D721Med (cell line): ENCODE results near the gene LDLRAD4.

Experiments
- DNase-seq: peaks from one replicate; pipeline ENCODE4 v3.0.0; 2011; ENCODE audit warnings: low spot score; ENCODE audit not compliant: insufficient read length
- FAIRE-seq: peaks from 2 replicates; lab custom pipeline; 2011; peaks lifted over from hg19 to GRCh38; lab: Jason Lieb, UNC
- TF ChIP-seq, protein P1 (sequence below): IDR thresholded peaks from 2 replicates; pipeline ENCODE4 v1.5.1; 2012; ENCODE audit warnings: mild to moderate bottlenecking, control low read depth; ENCODE audit not compliant: insufficient read depth; ENCODE audit errors: missing control alignments

Gene LDLRAD4

DNA sequence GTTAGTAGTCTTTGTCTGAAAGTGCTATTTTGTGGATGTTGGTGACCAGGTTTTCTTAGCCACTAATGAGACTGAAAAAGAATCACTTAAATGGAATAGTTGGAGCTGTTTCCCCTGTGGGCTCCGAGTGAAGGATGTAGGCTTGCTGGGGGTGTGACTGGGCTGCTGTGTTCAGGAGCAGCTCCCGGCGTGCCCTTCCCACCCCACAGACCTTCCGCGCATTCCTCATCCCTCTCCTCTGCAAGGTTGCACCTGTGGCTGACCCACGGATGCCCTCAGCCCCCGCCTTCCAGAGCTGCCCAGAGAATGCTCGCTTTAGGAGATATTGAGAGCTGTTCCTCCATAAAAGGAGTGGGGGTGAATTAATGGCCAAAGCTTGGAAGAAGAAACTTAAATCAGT is 174.3 kb downstream of the LDLRAD4 start:
- TF ChIP-seq, protein P1, sequence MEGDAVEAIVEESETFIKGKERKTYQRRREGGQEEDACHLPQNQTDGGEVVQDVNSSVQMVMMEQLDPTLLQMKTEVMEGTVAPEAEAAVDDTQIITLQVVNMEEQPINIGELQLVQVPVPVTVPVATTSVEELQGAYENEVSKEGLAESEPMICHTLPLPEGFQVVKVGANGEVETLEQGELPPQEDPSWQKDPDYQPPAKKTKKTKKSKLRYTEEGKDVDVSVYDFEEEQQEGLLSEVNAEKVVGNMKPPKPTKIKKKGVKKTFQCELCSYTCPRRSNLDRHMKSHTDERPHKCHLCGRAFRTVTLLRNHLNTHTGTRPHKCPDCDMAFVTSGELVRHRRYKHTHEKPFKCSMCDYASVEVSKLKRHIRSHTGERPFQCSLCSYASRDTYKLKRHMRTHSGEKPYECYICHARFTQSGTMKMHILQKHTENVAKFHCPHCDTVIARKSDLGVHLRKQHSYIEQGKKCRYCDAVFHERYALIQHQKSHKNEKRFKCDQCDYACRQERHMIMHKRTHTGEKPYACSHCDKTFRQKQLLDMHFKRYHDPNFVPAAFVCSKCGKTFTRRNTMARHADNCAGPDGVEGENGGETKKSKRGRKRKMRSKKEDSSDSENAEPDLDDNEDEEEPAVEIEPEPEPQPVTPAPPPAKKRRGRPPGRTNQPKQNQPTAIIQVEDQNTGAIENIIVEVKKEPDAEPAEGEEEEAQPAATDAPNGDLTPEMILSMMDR = no peak
- DNase-seq (no peak), FAIRE-seq (no peak)

DNA sequence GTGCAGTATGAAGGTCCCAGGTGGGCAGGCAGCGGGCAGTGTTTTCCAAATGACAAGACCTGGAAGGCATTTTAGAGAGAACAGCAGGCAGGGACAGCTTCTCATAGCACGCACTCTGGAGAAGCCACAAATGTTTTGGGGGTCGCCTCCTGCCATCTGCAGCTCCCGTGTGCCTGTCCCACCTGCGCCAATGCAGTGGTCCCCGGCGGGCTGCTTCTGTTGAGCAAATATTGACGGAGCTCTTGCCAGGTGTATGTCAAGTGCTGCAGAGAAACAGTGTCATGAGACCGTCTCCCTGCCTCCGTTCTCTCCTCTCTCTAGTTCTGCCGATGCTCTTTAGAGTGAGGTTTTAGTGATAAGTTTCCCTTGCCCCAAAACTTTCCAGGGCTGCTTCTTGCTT is 174.8 kb downstream of the LDLRAD4 start:
- TF ChIP-seq, protein P1 = no peak
- no peak for DNase-seq
- FAIRE-seq = no peak

DNA sequence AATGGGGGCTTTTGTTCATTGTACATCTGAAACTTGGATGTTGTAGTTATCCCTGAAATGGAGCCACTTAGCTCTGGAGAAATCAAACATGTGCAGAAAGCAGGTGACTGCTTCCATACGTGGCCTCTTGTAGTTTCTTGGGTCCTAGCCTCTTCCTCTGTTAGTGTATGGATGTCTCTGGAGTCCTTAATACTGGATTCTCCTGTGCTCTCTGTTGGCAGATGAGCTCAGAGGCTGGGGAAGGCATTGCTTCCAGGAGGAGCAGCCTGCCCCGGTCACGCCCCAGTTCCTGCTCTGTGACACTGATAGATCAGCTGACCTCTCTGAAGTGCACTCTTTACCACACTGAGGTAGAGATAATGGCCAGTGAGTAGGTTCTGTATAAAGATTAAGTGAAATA is 176.2 kb downstream of the LDLRAD4 start:
- FAIRE-seq = no peak

DNA sequence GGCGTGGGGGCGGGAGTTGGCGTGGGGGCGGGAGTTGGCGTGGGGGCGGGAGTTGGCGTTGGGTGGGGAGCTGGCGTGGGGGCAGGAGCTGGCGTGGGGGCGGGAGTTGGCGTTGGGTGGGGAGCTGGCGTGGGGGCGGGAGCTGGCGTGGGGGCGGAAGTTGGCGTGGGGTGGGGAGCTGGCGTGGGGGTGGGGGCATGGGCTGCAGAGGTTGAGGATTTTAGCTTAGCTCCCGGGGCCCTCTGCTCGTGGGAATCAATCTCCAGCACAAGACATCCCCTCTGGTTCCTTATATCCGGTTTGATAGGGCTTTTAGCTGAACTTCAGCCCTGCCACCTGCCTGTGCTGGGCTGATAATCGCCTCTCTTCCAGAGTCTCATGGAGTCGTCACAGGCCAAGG is 177.0 kb downstream of the LDLRAD4 start:
- no peak for FAIRE-seq
- TF ChIP-seq, protein P1 = no peak
- no peak for DNase-seq

More for the DNA sequence above, 176.2 kb downstream of the LDLRAD4 start:
- TF ChIP-seq, protein P1 = no peak
- no peak for DNase-seq

DNA sequence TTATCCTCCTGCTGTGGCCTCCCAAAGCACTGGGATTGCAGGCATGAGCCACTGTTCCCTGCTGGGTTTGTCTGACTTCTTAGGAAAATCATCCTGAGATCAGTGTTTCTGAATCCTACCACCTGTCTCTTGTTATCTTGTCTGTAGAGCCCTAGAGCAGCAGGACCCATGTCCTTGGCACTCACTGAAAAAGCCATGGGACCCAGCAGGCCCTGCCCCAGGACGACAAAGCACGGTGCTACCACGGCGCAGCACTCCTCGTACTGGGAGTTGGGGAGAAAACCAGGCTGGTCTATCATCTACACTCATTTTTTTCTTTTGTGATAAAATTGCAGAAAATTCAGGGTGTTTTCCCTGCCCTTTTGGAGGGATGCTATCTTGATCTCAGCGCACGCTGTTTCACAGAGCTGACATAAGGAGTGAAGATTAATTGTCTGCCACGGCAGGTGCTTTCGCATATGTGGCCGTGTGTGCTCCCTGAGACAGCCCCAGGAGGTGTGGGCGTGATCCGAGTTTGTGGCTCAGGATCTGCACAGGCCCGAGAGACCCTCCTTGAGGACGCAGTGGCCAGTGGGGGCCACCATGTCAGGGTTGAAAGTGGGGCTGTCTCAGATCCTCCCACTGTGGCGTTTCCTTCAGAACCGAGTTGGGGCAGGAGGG is 179.1 kb downstream of the LDLRAD4 start:
- DNase-seq = peak; percentile 66
- TF ChIP-seq, protein P1 = no peak
- peak; percentile 51 for FAIRE-seq

DNA sequence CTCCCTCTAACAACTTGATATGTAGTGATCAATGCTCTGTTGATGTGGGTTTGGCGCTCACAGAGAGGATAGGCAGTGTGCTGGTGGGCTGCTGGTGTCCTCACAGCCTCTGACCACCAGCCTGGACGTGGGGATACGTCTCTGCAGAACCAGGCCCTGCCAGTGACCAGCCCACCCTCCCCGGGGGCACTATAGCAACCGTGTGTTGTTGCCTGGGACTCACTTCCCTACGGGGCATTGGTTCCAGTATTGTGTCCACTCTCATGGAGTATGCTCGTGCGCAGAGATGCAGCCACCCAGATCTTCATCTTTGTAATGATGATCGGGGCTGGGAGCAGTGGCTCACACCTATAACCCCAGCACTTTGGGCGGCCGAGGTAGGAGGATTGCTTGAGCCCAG is 180.1 kb downstream of the LDLRAD4 start:
- TF ChIP-seq, protein P1 = no peak
- FAIRE-seq = no peak
- DNase-seq = no peak

DNA sequence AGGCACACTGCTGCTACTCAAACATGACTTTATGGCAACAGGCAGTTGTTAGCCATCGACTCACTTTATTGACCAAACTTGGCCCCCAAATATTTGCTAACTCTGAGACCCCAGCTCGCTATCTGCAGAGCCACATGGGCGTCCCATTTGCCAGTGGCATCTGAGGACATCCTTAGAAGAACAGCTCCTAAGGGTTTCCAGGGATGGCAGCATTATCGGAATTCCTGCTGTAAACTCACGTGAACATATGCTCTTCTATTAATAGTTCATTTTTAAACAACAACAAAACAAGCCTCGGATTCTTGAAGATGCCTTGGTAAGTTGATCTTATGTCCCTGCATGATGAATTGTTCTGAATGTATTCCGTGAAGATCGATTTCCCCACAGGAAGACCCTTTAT is 181.0 kb downstream of the LDLRAD4 start:
- FAIRE-seq (no peak), DNase-seq (no peak)
- TF ChIP-seq, protein P1 = no peak
